ENCODE results near the gene ZNF446.

GRCh38 chr19:58509731-58510083, 33.6 kb downstream of the ZNF446 start:
- TF ChIP-seq, protein P1, sequence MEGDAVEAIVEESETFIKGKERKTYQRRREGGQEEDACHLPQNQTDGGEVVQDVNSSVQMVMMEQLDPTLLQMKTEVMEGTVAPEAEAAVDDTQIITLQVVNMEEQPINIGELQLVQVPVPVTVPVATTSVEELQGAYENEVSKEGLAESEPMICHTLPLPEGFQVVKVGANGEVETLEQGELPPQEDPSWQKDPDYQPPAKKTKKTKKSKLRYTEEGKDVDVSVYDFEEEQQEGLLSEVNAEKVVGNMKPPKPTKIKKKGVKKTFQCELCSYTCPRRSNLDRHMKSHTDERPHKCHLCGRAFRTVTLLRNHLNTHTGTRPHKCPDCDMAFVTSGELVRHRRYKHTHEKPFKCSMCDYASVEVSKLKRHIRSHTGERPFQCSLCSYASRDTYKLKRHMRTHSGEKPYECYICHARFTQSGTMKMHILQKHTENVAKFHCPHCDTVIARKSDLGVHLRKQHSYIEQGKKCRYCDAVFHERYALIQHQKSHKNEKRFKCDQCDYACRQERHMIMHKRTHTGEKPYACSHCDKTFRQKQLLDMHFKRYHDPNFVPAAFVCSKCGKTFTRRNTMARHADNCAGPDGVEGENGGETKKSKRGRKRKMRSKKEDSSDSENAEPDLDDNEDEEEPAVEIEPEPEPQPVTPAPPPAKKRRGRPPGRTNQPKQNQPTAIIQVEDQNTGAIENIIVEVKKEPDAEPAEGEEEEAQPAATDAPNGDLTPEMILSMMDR (IDR thresholded peaks at IDR 0.05) = no peak
- no peak for TF ChIP-seq POLR2A (IDR thresholded peaks at IDR 0.05)
